ENCODE measurements around the gene RANBP1.

RANBP1 gene

GRCh38 chr22:20142711-20143621, 27.1 kb downstream of the RANBP1 start:
- Histone ChIP-seq H3K36me3 (ENCODE audit: control insufficient read depth, insufficient read depth, low read length) (peaks cover 14% of the 10 kb centered on the region), H3K4me1 (ENCODE audit: control insufficient read depth, insufficient read depth, low read length) (no peaks in the 10 kb centered on the region), H3K27ac (ENCODE audit: low read depth, low read length) (no peak overlapping the region), H3K27me3 (ENCODE audit: control insufficient read depth, insufficient read depth, low read length) (no peaks in the 10 kb centered on the region), H3K9me3 (ENCODE audit: control insufficient read depth, insufficient read depth, low read depth, low read length) (no peaks in the 10 kb centered on the region), H3K4me3 (ENCODE audit: low read depth, low read length) (no peak overlapping the region), H3K9ac (ENCODE audit: low read length) (no peak overlapping the region)

- peaks cover 13% of the 10 kb centered on the region for H3K36me3 ChIP-seq (ENCODE audit: control insufficient read depth, insufficient read depth, low read length)
- H3K27me3 ChIP-seq (ENCODE audit: control insufficient read depth, insufficient read depth, low read length), result no peaks in the 10 kb centered on the region
- H3K4me1 ChIP-seq (ENCODE audit: control insufficient read depth, insufficient read depth, low read length), result no peaks in the 10 kb centered on the region
- H3K9me3 ChIP-seq (ENCODE audit: control insufficient read depth, insufficient read depth, low read depth, low read length), result no peaks in the 10 kb centered on the region
- no peak overlapping the region for H3K27ac ChIP-seq (ENCODE audit: low read depth, low read length)
- H3K9ac ChIP-seq (ENCODE audit: low read length), result no peak overlapping the region
- no peak overlapping the region for H3K4me3 ChIP-seq (ENCODE audit: low read depth, low read length)
These were observed 28.2 kb downstream of the RANBP1 start for GRCh38 chr22:20143883-20144665.

GRCh38 chr22:20145206-20145831, 29.4 kb downstream of the RANBP1 start:
- no peak overlapping the region for H3K9ac ChIP-seq (ENCODE audit: low read length)
- H3K27ac ChIP-seq (ENCODE audit: low read depth, low read length), result no peak overlapping the region
- no peaks in the 10 kb centered on the region for H3K9me3 ChIP-seq (ENCODE audit: control insufficient read depth, insufficient read depth, low read depth, low read length)
- no peak overlapping the region for H3K4me3 ChIP-seq (ENCODE audit: low read depth, low read length)
- H3K27me3 ChIP-seq (ENCODE audit: control insufficient read depth, insufficient read depth, low read length), result no peaks in the 10 kb centered on the region
- H3K36me3 ChIP-seq (ENCODE audit: control insufficient read depth, insufficient read depth, low read length), result peaks cover 4% of the 10 kb centered on the region; the same call in 1 of the 2 replicates
- no peaks in the 10 kb centered on the region for H3K4me1 ChIP-seq (ENCODE audit: control insufficient read depth, insufficient read depth, low read length)

GRCh38 chr22:20145832-20146223, 29.9 kb downstream of the RANBP1 start:
- no peak overlapping the region for H3K4me3 ChIP-seq (ENCODE audit: low read depth, low read length)
- H3K36me3 ChIP-seq (ENCODE audit: control insufficient read depth, insufficient read depth, low read length), result peaks cover 4% of the 10 kb centered on the region; the same call in 1 of the 2 replicates
- no peak overlapping the region for H3K9ac ChIP-seq (ENCODE audit: low read length)
- H3K4me1 ChIP-seq (ENCODE audit: control insufficient read depth, insufficient read depth, low read length), result no peaks in the 10 kb centered on the region
- no peaks in the 10 kb centered on the region for H3K27me3 ChIP-seq (ENCODE audit: control insufficient read depth, insufficient read depth, low read length)
- no peaks in the 10 kb centered on the region for H3K9me3 ChIP-seq (ENCODE audit: control insufficient read depth, insufficient read depth, low read depth, low read length)
- H3K27ac ChIP-seq (ENCODE audit: low read depth, low read length), result no peak overlapping the region

GRCh38 chr22:20146777-20147176, 30.9 kb downstream of the RANBP1 start:
- H3K27ac ChIP-seq (ENCODE audit: low read depth, low read length), result no peak overlapping the region
- H3K36me3 ChIP-seq (ENCODE audit: control insufficient read depth, insufficient read depth, low read length), result peaks cover 4% of the 10 kb centered on the region; the same call in 1 of the 2 replicates
- no peaks in the 10 kb centered on the region for H3K4me1 ChIP-seq (ENCODE audit: control insufficient read depth, insufficient read depth, low read length)
- no peak overlapping the region for H3K9ac ChIP-seq (ENCODE audit: low read length)
- H3K4me3 ChIP-seq (ENCODE audit: low read depth, low read length), result no peak overlapping the region
- H3K27me3 ChIP-seq (ENCODE audit: control insufficient read depth, insufficient read depth, low read length), result no peaks in the 10 kb centered on the region
- H3K9me3 ChIP-seq (ENCODE audit: control insufficient read depth, insufficient read depth, low read depth, low read length), result no peaks in the 10 kb centered on the region

- Histone ChIP-seq H3K27me3 (ENCODE audit: control insufficient read depth, insufficient read depth, low read length) (no peaks in the 10 kb centered on the region), H3K4me1 (ENCODE audit: control insufficient read depth, insufficient read depth, low read length) (no peaks in the 10 kb centered on the region), H3K4me3 (ENCODE audit: low read depth, low read length) (no peak overlapping the region), H3K9ac (ENCODE audit: low read length) (no peak overlapping the region), H3K9me3 (ENCODE audit: control insufficient read depth, insufficient read depth, low read depth, low read length) (no peaks in the 10 kb centered on the region), H3K27ac (ENCODE audit: low read depth, low read length) (no peak overlapping the region), H3K36me3 (ENCODE audit: control insufficient read depth, insufficient read depth, low read length) (peaks cover 4% of the 10 kb centered on the region; the same call in 1 of the 2 replicates)
These were observed 31.5 kb downstream of the RANBP1 start for GRCh38 chr22:20147237-20147988.

- H3K27me3 ChIP-seq (ENCODE audit: control insufficient read depth, insufficient read depth, low read length), result no peaks in the 10 kb centered on the region
- H3K4me3 ChIP-seq (ENCODE audit: low read depth, low read length), result no peak overlapping the region
- H3K4me1 ChIP-seq (ENCODE audit: control insufficient read depth, insufficient read depth, low read length), result no peaks in the 10 kb centered on the region
- H3K9me3 ChIP-seq (ENCODE audit: control insufficient read depth, insufficient read depth, low read depth, low read length), result no peaks in the 10 kb centered on the region
- H3K27ac ChIP-seq (ENCODE audit: low read depth, low read length), result no peak overlapping the region
- no peak overlapping the region for H3K9ac ChIP-seq (ENCODE audit: low read length)
- H3K36me3 ChIP-seq (ENCODE audit: control insufficient read depth, insufficient read depth, low read length), result peaks cover 4% of the 10 kb centered on the region; the same call in 1 of the 2 replicates
These were observed 32.5 kb downstream of the RANBP1 start for GRCh38 chr22:20148414-20148813.

- no peaks in the 10 kb centered on the region for H3K9me3 ChIP-seq (ENCODE audit: control insufficient read depth, insufficient read depth, low read depth, low read length)
- no peak overlapping the region for H3K4me3 ChIP-seq (ENCODE audit: low read depth, low read length)
These were observed 33.6 kb downstream of the RANBP1 start for GRCh38 chr22:20149257-20150250.

GRCh38 chr22:20150381-20151275, 34.7 kb downstream of the RANBP1 start, which contains the start of gene CCDC188:
Gene CCDC188, minus strand, starts transcription at chr22:20151055. Its CDS starts 69 bp downstream, at chr22:20150986.
- Histone ChIP-seq H3K27ac (ENCODE audit: low read depth, low read length) (no peak within 1 kb of the TSS), H3K4me1 (ENCODE audit: control insufficient read depth, insufficient read depth, low read length) (no peaks in the 10 kb centered on the region)

More at GRCh38 chr22:20149257-20150250, 33.6 kb downstream of the RANBP1 start:
- Histone ChIP-seq H3K27me3 (ENCODE audit: control insufficient read depth, insufficient read depth, low read length) (no peaks in the 10 kb centered on the region), H3K36me3 (ENCODE audit: control insufficient read depth, insufficient read depth, low read length) (no peaks in the 10 kb centered on the region; the same call in 1 of the 2 replicates), H3K27ac (ENCODE audit: low read depth, low read length) (no peak overlapping the region), H3K4me1 (ENCODE audit: control insufficient read depth, insufficient read depth, low read length) (no peaks in the 10 kb centered on the region), H3K9ac (ENCODE audit: low read length) (no peak overlapping the region)

More at GRCh38 chr22:20150381-20151275, 34.7 kb downstream of the RANBP1 start, which contains the start of gene CCDC188:
- no peak within 1 kb of the TSS for H3K9ac ChIP-seq (ENCODE audit: low read length)
- H3K9me3 ChIP-seq (ENCODE audit: control insufficient read depth, insufficient read depth, low read depth, low read length), result no peaks in the 10 kb centered on the region
- H3K36me3 ChIP-seq (ENCODE audit: control insufficient read depth, insufficient read depth, low read length), result no peaks in the 10 kb centered on the region
- H3K27me3 ChIP-seq (ENCODE audit: control insufficient read depth, insufficient read depth, low read length), result no peaks in the 10 kb centered on the region
- H3K4me3 ChIP-seq (ENCODE audit: low read depth, low read length), result no peak within 1 kb of the TSS
